Naive thymus-derived CD4-positive, alpha-beta T cell (primary cell): ENCODE results near the gene MAN1A2. TPM values are rescaled to one million over a fixed set of nuclear protein-coding genes. Genes with fewer than 3 reads are reported as not detected.
A peak's percentile ranks its signal among the peaks of the same experiment; 100 is the strongest.
"Not testable (repeated sequence)": the region's sequence is repeated elsewhere in the genome, so short reads cannot be mapped to it uniquely, and the experiment has no call there.

Experiments used
- ATAC-seq: fragments of 150-1000 bp; cut with Tn5 transposase; 2 replicates; pipeline ENCODE4 v1.10.0; 2021; ENCODE audit warnings: mild to moderate bottlenecking, moderate library complexity
- CTCF ChIA-PET: fragments of 350-600 bp; sonication (Branson Sonifier 250); formaldehyde crosslinking; loops from one replicate; lab custom pipeline; 2021; ENCODE audit warnings: antibody characterized with exemption; lab: Charles Lee
- POLR2A ChIA-PET: fragments of 350-600 bp; sonication (Branson Sonifier 250); formaldehyde crosslinking; loops from one replicate; lab custom pipeline; 2021; ENCODE audit warnings: antibody characterized with exemption, inconsistent platforms; lab: Charles Lee
- DNase-seq, 9 donors: peaks; one replicate each; pipeline versions ENCODE4 v3.0.0 to v3.0.0-alpha.2; 2020 to 2022; ENCODE audit warnings: mixed read lengths in 1 of 9
- H3K27ac ChIP-seq: one replicate; pipeline ENCODE4 v1.7.0; 2013; ENCODE audit warnings: mild to moderate bottlenecking, low read depth, low read length, moderate library complexity
- H3K27me3 ChIP-seq, 2 donors: one replicate each; pipeline ENCODE4 v1.7.0; 2013; ENCODE audit warnings: low read length in 2 of 2, mild to moderate bottlenecking in 2 of 2, moderate library complexity in 2 of 2; ENCODE audit not compliant: control insufficient read depth in 2 of 2, insufficient read depth in 2 of 2
- H3K36me3 ChIP-seq, 3 experiments: 1 replicate in 2 of 3; 2 replicates in 1 of 3; pipeline ENCODE4 v1.7.0; 2013; ENCODE audit warnings: low read length in 3 of 3, mild to moderate bottlenecking in 3 of 3, moderate library complexity in 1 of 3; ENCODE audit not compliant: insufficient read depth in 3 of 3, control insufficient read depth in 2 of 3
- H3K4me1 ChIP-seq, 2 donors: one replicate each; pipeline ENCODE4 v1.7.0; 2013; ENCODE audit warnings: low read length in 2 of 2, mild to moderate bottlenecking in 2 of 2, moderate library complexity in 1 of 2; ENCODE audit not compliant: control insufficient read depth in 2 of 2, insufficient read depth in 2 of 2
- H3K4me3 ChIP-seq: 2 replicates; pipeline ENCODE4 v1.7.0; 2013; ENCODE audit warnings: mild to moderate bottlenecking, low read length
- H3K9me3 ChIP-seq, 3 experiments: 1 replicate in 2 of 3; 2 replicates in 1 of 3; pipeline ENCODE4 v1.7.0; 2013; ENCODE audit warnings: low read length in 3 of 3; ENCODE audit not compliant: control insufficient read depth in 2 of 3
- H3K27ac Mint-ChIP-seq, 9 donors: one replicate each; pipeline ENCODE4 v1.8.0; 2020 to 2022; ENCODE audit warnings: mixed read lengths in 9 of 9, mild to moderate bottlenecking in 8 of 9, moderate library complexity in 5 of 9, inconsistent platforms in 2 of 9
- H3K27me3 Mint-ChIP-seq, 5 donors: one replicate each; pipeline ENCODE4 v1.8.0; 2021 to 2022; ENCODE audit warnings: mixed read lengths in 5 of 5, mild to moderate bottlenecking in 1 of 5
- H3K36me3 Mint-ChIP-seq, 5 donors: one replicate each; pipeline ENCODE4 v1.8.0; 2020 to 2022; ENCODE audit warnings: mixed read lengths in 5 of 5, mild to moderate bottlenecking in 3 of 5, inconsistent platforms in 1 of 5
- H3K4me1 Mint-ChIP-seq, 7 donors: one replicate each; pipeline ENCODE4 v1.8.0; 2020 to 2022; ENCODE audit warnings: mixed read lengths in 7 of 7, mild to moderate bottlenecking in 3 of 7, inconsistent platforms in 1 of 7
- H3K4me3 Mint-ChIP-seq, 10 donors: one replicate each; pipeline ENCODE4 v1.8.0; 2020 to 2022; ENCODE audit warnings: mild to moderate bottlenecking in 10 of 10, mixed read lengths in 10 of 10, moderate library complexity in 6 of 10, inconsistent platforms in 2 of 10
- H3K9me3 Mint-ChIP-seq, 11 donors: one replicate each; pipeline ENCODE4 v1.8.0; 2020 to 2022; ENCODE audit warnings: mixed read lengths in 11 of 11, mild to moderate bottlenecking in 4 of 11, inconsistent platforms in 1 of 11, moderate library complexity in 1 of 11
- intact Hi-C, 2 donors: fragments of 100-400 bp; cut with micrococcal nuclease; formaldehyde crosslinking; loops; one replicate each; pipeline ENCODE4 v1.15.1; 2023
- polyA plus RNA-seq, 2 donors: library from polyadenylated mRNA; unstranded; fragments of 300-500 nt; fragmentation: Illumina TruSeq; gene quantifications; one replicate each; pipeline ENCODE4 v1.2.3, GENCODE V29; 2021
- total RNA-seq, 6 experiments: library from RNA in 5 of 6; stranded (reverse) in 5 of 6; gene quantifications; 1 replicate in 5 of 6; 2 replicates in 1 of 6; pipeline ENCODE4 v1.2.3 and lab custom pipeline; 2021 to 2026

Gene MAN1A2
- total and polyA plus RNA-seq, 7 experiments from 2014 or later = 10.5 to 63.4 (median 41.6) TPM

- H3K4me1 ChIP-seq, H3K4me1 Mint-ChIP-seq, H3K4me3 Mint-ChIP-seq, ATAC-seq, H3K27me3 ChIP-seq, CTCF ChIA-PET, POLR2A ChIA-PET, H3K9me3 ChIP-seq, H3K4me3 ChIP-seq, H3K36me3 ChIP-seq, H3K9me3 Mint-ChIP-seq, H3K27ac ChIP-seq, H3K27ac Mint-ChIP-seq, intact Hi-C loops, H3K36me3 Mint-ChIP-seq, DNase-seq: not testable (repeated sequence)
- H3K27me3 Mint-ChIP-seq = peaks cover 18 to 37% (median 24%) of the 10 kb centered on the region in 5 donors
Measured at GRCh38 chr1:117326035-117326434, 41.2 kb upstream of the MAN1A2 start.

GRCh38 chr1:117327011-117327410, 40.2 kb upstream of the MAN1A2 start:
- intact Hi-C loops = no loop called here
- H3K27ac Mint-ChIP-seq = no peak overlapping the region
- peaks cover 21 to 38% (median 21%) of the 10 kb centered on the region in 5 donors for H3K27me3 Mint-ChIP-seq
- POLR2A ChIA-PET = no interaction called here
- H3K9me3 ChIP-seq = no peaks in the 10 kb centered on the region
- no peaks in the 10 kb centered on the region for H3K36me3 ChIP-seq
- DNase-seq (no peak), ATAC-seq (no peak)
- no peak overlapping the region for H3K4me3 Mint-ChIP-seq
- H3K27me3 ChIP-seq = no peaks in the 10 kb centered on the region
- no peaks in the 10 kb centered on the region for H3K36me3 Mint-ChIP-seq
- CTCF ChIA-PET = no interaction called here
- no peaks in the 10 kb centered on the region for H3K9me3 Mint-ChIP-seq
- no peaks in the 10 kb centered on the region for H3K4me1 ChIP-seq
- no peak overlapping the region for H3K4me3 ChIP-seq
- no peak overlapping the region for H3K27ac ChIP-seq
- peaks cover 0 to 1% (median 0%) of the 10 kb centered on the region in 7 donors for H3K4me1 Mint-ChIP-seq

- Mint-ChIP-seq H3K9me3 (peaks cover 0 to 1% (median 0%) of the 10 kb centered on the region in 11 donors), H3K36me3 (peaks cover 0 to 4% (median 0%) of the 10 kb centered on the region in 5 donors), H3K4me3 (no peak overlapping the region), H3K4me1 (peaks cover 0 to 12% (median 6%) of the 10 kb centered on the region in 7 donors), H3K27me3 (peaks cover 0 to 11% (median 6%) of the 10 kb centered on the region in 5 donors), H3K27ac (no peak overlapping the region)
- Histone ChIP-seq H3K4me1 (no peaks in the 10 kb centered on the region), H3K9me3 (no peaks in the 10 kb centered on the region), H3K27ac (no peak overlapping the region), H3K27me3 (no peaks in the 10 kb centered on the region), H3K4me3 (no peak overlapping the region), H3K36me3 (no peaks in the 10 kb centered on the region)
- intact Hi-C loops = no loop called here
- DNase-seq = no peak
- ChIA-PET CTCF (interaction anchor here (0.9 kb wide), 1 partner anchor 9 kb away, joined by 3 read pairs; no protein-coding TSS in a partner anchor), POLR2A (interaction anchor here (0.6 kb wide), 1 partner anchor 38 kb away, joined by 4 read pairs; no protein-coding TSS in a partner anchor)
- ATAC-seq = no peak
Measured at GRCh38 chr1:117335376-117336086, 31.7 kb upstream of the MAN1A2 start.

- intact Hi-C loops = no loop called here
- no peaks in the 10 kb centered on the region for H3K36me3 ChIP-seq
- H3K4me1 Mint-ChIP-seq = peaks cover 0 to 15% (median 9%) of the 10 kb centered on the region in 7 donors
- peaks cover 0 to 1% (median 0%) of the 10 kb centered on the region in 11 donors for H3K9me3 Mint-ChIP-seq
- H3K27ac ChIP-seq = no peak overlapping the region
- H3K4me3 Mint-ChIP-seq = no peak overlapping the region
- no peaks in the 10 kb centered on the region for H3K27me3 ChIP-seq
- CTCF ChIA-PET = interaction anchor here (0.9 kb wide), 1 partner anchor 8 kb away, joined by 3 read pairs; no protein-coding TSS in a partner anchor
- H3K4me1 ChIP-seq = no peaks in the 10 kb centered on the region
- H3K4me3 ChIP-seq = no peak overlapping the region
- H3K36me3 Mint-ChIP-seq = peaks cover 0 to 4% (median 0%) of the 10 kb centered on the region in 5 donors
- peak in 1 of 9 donors; percentile 1 for DNase-seq
- ATAC-seq = no peak
- no peaks in the 10 kb centered on the region for H3K9me3 ChIP-seq
- no peak overlapping the region for H3K27ac Mint-ChIP-seq
- POLR2A ChIA-PET = interaction anchor here (0.6 kb wide), 1 partner anchor 37 kb away, joined by 4 read pairs; no protein-coding TSS in a partner anchor
- peaks cover 0 to 8% (median 2%) of the 10 kb centered on the region in 5 donors for H3K27me3 Mint-ChIP-seq
Measured at GRCh38 chr1:117336088-117336817, 31.0 kb upstream of the MAN1A2 start.

- peaks cover 5 to 27% (median 25%) of the 10 kb centered on the region in 7 donors for H3K4me1 Mint-ChIP-seq
- H3K27me3 Mint-ChIP-seq = peaks cover 0 to 7% (median 0%) of the 10 kb centered on the region in 5 donors
- no peak overlapping the region for H3K4me3 ChIP-seq
- H3K4me1 ChIP-seq = no peaks in the 10 kb centered on the region
- H3K9me3 ChIP-seq = no peaks in the 10 kb centered on the region
- POLR2A ChIA-PET = interaction anchor here (0.9 to 1.3 kb wide), 2 partner anchors 23 to 27 kb away, joined by 4 read pairs; partner anchors contain the start of gene MAN1A2
- H3K4me3 Mint-ChIP-seq = no peak overlapping the region
- intact Hi-C loops = loop anchor here in 1 of 2 donors (2.0 kb wide), 1 partner anchor 27 kb away; the partner anchor contains the start of gene MAN1A2
- H3K27ac Mint-ChIP-seq = peak overlapping the region in 4 of 9 donors; percentile 13 to 44 (median 24)
- DNase-seq = peak in 7 of 9 donors; percentile 10 to 44 (median 26)
- peaks cover 0 to 1% (median 0%) of the 10 kb centered on the region in 11 donors for H3K9me3 Mint-ChIP-seq
- ATAC-seq = peak; percentile 78
- CTCF ChIA-PET = interaction anchor here (0.6 to 2.3 kb wide), 4 partner anchors 65 to 415 kb away, joined by 3 to 6 read pairs (median 4); no protein-coding TSS in a partner anchor
- no peak overlapping the region for H3K27ac ChIP-seq
- H3K36me3 ChIP-seq = no peaks in the 10 kb centered on the region
- H3K27me3 ChIP-seq = no peaks in the 10 kb centered on the region
- H3K36me3 Mint-ChIP-seq = no peaks in the 10 kb centered on the region
Measured at GRCh38 chr1:117339866-117340700, 27.2 kb upstream of the MAN1A2 start.

GRCh38 chr1:117341123-117341522, 26.1 kb upstream of the MAN1A2 start:
- no peak overlapping the region for H3K4me3 ChIP-seq
- no peak overlapping the region for H3K27ac ChIP-seq
- no peaks in the 10 kb centered on the region for H3K27me3 ChIP-seq
- H3K36me3 ChIP-seq = no peaks in the 10 kb centered on the region
- H3K27me3 Mint-ChIP-seq = peaks cover 0 to 12% (median 0%) of the 10 kb centered on the region in 5 donors
- no peak overlapping the region for H3K27ac Mint-ChIP-seq
- ATAC-seq (no peak), DNase-seq (no peak)
- H3K4me1 Mint-ChIP-seq = peaks cover 5 to 27% (median 25%) of the 10 kb centered on the region in 7 donors
- H3K4me1 ChIP-seq = no peaks in the 10 kb centered on the region
- intact Hi-C loops = loop anchor here in 1 of 2 donors (2.0 kb wide), 1 partner anchor 26 kb away; the partner anchor contains the start of gene MAN1A2
- ChIA-PET CTCF (interaction anchor here (1.8 to 2.3 kb wide), 2 partner anchors 194 to 414 kb away, joined by 4 to 6 read pairs; no protein-coding TSS in a partner anchor), POLR2A (interaction anchor here (0.9 kb wide), 1 partner anchor 22 kb away, joined by 4 read pairs; no protein-coding TSS in a partner anchor)
- peaks cover 0 to 1% (median 0%) of the 10 kb centered on the region in 11 donors for H3K9me3 Mint-ChIP-seq
- no peaks in the 10 kb centered on the region for H3K36me3 Mint-ChIP-seq
- no peaks in the 10 kb centered on the region for H3K9me3 ChIP-seq
- H3K4me3 Mint-ChIP-seq = no peak overlapping the region
